Suprapubic skin (tissue), 4 donors: ENCODE data around the gene RAB37.

Source experiments
- POLR2A ChIP-seq, 2 donors: fragments of 450-650 bp; IDR thresholded peaks; one replicate each; pipeline ENCODE4 v1.6.1; 2017; ENCODE audit warnings: antibody characterized with exemption in 2 of 2, mild to moderate bottlenecking in 2 of 2, moderate library complexity in 2 of 2
- POLR2AphosphoS5 ChIP-seq, 3 donors: sonication (generic); formaldehyde crosslinking; IDR thresholded peaks; one replicate each; pipeline ENCODE4 v1.6.1; 2017; ENCODE audit warnings: antibody characterized with exemption in 3 of 3
- TF ChIP-seq, protein P1 (sequence below), 2 donors: fragments of 200-600 bp in 1 of 2; fragments of 450-650 bp in 1 of 2; sonication (generic) in 1 of 2; IDR thresholded peaks; one replicate each; pipeline ENCODE4 v1.5.1; 2016 to 2019; ENCODE audit warnings: antibody characterized with exemption in 2 of 2, mild to moderate bottlenecking in 1 of 2, moderate library complexity in 1 of 2

DNA sequence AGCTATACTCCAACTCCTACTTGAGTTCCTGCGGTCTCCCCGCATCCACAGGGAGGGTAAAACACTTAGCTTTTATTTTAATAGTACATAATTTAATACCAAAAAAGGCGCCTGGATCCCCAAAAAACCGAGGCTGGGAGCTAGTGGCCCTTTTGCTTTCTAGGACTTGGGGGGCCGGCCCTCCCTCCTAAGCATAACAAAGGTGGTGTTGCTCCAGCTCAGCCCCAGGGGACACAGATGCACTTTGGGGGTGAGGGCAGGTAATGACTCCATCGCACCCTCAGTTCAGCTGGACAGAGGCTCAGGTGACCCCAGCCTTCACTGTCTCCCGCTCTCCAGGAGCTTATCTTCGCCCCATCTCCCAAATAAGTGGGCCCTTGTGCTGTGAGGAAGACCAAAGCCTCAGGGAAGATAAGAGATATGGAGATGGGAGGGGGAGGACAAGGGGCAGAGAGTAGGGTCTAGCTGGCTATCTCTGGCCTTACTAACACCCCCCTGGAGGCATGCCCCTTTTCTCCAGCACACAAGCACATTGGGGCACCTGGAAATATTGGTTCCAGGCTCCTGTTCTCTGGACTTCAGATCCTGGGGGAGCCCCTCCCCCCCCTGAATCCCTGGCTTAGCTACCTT is 8.6 kb downstream of the RAB37 start:
- TF ChIP-seq, protein P1, sequence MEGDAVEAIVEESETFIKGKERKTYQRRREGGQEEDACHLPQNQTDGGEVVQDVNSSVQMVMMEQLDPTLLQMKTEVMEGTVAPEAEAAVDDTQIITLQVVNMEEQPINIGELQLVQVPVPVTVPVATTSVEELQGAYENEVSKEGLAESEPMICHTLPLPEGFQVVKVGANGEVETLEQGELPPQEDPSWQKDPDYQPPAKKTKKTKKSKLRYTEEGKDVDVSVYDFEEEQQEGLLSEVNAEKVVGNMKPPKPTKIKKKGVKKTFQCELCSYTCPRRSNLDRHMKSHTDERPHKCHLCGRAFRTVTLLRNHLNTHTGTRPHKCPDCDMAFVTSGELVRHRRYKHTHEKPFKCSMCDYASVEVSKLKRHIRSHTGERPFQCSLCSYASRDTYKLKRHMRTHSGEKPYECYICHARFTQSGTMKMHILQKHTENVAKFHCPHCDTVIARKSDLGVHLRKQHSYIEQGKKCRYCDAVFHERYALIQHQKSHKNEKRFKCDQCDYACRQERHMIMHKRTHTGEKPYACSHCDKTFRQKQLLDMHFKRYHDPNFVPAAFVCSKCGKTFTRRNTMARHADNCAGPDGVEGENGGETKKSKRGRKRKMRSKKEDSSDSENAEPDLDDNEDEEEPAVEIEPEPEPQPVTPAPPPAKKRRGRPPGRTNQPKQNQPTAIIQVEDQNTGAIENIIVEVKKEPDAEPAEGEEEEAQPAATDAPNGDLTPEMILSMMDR (IDR thresholded peaks at IDR 0.05) = no peak
- no peak for TF ChIP-seq POLR2A (IDR thresholded peaks at IDR 0.05)
- no peak for TF ChIP-seq POLR2AphosphoS5 (IDR thresholded peaks at IDR 0.05)
